Psoas muscle (tissue), 8 donors: ENCODE measurements around the gene TMEM221. TPM values are rescaled to one million over a fixed set of nuclear protein-coding genes. Genes with fewer than 3 reads are reported as not detected.

Source experiments
- ATAC-seq, 4 donors: fragments of 200-7000 bp; cut with Tn5 transposase; one replicate each; pipeline ENCODE4 v1.9.1; 2020; ENCODE audit warnings: moderate library complexity in 3 of 4, mild to moderate bottlenecking in 2 of 4
- DNase-seq, 2 donors: peaks; one replicate each; pipeline ENCODE4 v3.0.0-alpha.2; 2020
- H3K27ac ChIP-seq: fragments of 200-600 bp; one replicate; pipeline ENCODE4 v1.8.0; 2022
- H3K27me3 ChIP-seq, 3 donors: fragments of 200-600 bp in 1 of 3; one replicate each; pipeline versions ENCODE4 v1.6.1 to v1.8.0; 2013 to 2022; ENCODE audit warnings: low read length in 2 of 3, mild to moderate bottlenecking in 2 of 3, moderate library complexity in 1 of 3; ENCODE audit not compliant: insufficient read depth in 3 of 3
- H3K36me3 ChIP-seq, 2 donors: fragments of 200-600 bp in 1 of 2; one replicate each; pipeline versions ENCODE4 v1.6.1 to v1.8.0; 2013 to 2022; ENCODE audit warnings: low read depth in 1 of 2, mild to moderate bottlenecking in 1 of 2, moderate library complexity in 1 of 2; ENCODE audit not compliant: insufficient read depth in 1 of 2
- H3K4me1 ChIP-seq: fragments of 200-600 bp; one replicate; pipeline ENCODE4 v1.8.0; 2022
- H3K4me3 ChIP-seq: fragments of 200-600 bp; one replicate; pipeline ENCODE4 v1.8.0; 2022; ENCODE audit warnings: mild to moderate bottlenecking
- H3K9me3 ChIP-seq: fragments of 200-600 bp; one replicate; pipeline ENCODE4 v1.8.0; 2022
- WGBS, 3 donors: extraction: QIAGEN DNeasy Blood & Tissue Kit; methylation state at CpG; one replicate each; pipeline versions ENCODE4 v1.1.6 to v1.1.7; 2013; 5-methylcytosine and 5-hydroxymethylcytosine counted together
- intact Hi-C, 2 donors: fragments of 100-400 bp; cut with DNase I; formaldehyde crosslinking; loops; one replicate each; pipeline versions ENCODE4 v1.11.0 to v1.14.2; 2022
- polyA plus RNA-seq, 3 donors: library from polyadenylated mRNA; stranded (reverse); fragments of 200-250 nt; gene quantifications; one replicate each; pipeline ENCODE4 v1.2.3, GENCODE V29; 2013
- total RNA-seq, 4 donors: library from RNA; stranded (reverse); fragmentation: NEBNext Ultra II Directional in 2 of 4; extraction: Animal tissue kit (Norgen Biotek cat#: 25700) in 2 of 4; gene quantifications; one replicate each; pipeline versions ENCODE4 v1.2.1 to v1.2.4, GENCODE V29; 2021 to 2023
- TF ChIP-seq, protein P1 (sequence below): fragments of 200-600 bp; IDR thresholded peaks from one replicate; pipeline ENCODE4 v1.8.0; 2022; ENCODE audit warnings: antibody characterized with exemption
- donor health status: healthy with polysubstance abuse.
- donor health status: DM: no; HTN: no; CAD: no; lungs with moderate emphysema.
- donor health status: Bipolar disorder and iron deficiency.
- donor health status: healthy.
- donor health status: DM: yes; HTN: yes; CAD: no.
- donor health status: DM: no; HTN: no; CAD: no.
- donor health status: DM: no; HTN: no; CAD: no.
- donor health status: DM: yes; HTN: yes; CAD: no.

Gene TMEM221
- total and polyA plus RNA-seq, 7 donors = 0.04 to 0.39 (median 0.25) TPM; not detected in 4

DNA sequence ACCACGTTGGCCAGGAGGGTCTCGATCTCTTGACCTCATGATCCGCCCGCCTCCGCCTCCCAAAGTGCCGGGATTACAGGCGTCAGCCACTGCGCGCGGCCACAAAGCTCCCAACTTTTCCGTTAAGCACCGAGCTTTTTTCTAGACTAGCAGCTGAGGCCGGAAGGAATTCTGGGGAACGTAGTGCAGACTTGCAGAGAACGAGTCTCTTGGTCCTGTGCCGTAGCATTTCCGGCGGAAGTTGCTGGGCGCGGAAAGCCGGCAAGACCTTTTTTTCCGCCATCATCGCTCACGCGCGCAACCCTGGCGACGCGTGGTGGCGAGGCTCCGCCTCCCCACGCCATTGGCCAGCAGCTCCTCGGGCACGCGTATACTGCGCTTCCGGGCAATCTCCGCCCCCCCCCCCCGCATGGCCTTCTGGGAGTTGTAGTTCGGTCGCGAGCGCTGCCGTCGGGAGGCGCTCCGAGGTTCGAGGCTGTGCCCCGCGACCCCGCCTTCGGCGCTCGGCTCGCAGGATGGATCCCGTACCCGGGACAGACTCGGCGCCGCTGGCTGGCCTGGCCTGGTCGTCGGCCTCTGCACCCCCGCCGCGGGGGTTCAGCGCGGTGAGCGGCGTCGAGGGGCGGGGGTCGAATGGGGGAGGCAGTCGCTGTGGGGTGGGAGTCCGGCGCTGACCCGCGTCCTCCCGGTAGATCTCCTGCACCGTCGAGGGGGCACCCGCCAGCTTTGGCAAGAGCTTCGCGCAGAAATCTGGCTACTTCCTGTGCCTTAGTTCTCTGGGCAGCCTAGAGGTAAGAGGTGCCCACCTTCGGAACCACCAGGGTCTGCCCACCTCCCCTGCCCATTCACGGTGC, 28.6 kb downstream of the TMEM221 start, which contains the start of gene MVB12A:
TSS of gene MVB12A (plus strand) at position 427 of the 854 bp plus-strand sequence. CDS start at position 516, 89 bp downstream.
- Histone ChIP-seq H3K9me3 (no peaks in the 10 kb centered on the region), H3K27ac (peak within 1 kb of the TSS; percentile 89), H3K36me3 (peaks cover 0 to 11% of the 10 kb centered on the region in 2 donors), H3K4me1 (peaks cover 5% of the 10 kb centered on the region), H3K4me3 (peak within 1 kb of the TSS; percentile 95), H3K27me3 (peaks cover 0 to 22% (median under 1%) of the 10 kb centered on the region in 3 donors)
- WGBS, 3 donors = 0% methylated on average over 69 to 85 of the region's 85 CpGs
- TF ChIP-seq, protein P1, sequence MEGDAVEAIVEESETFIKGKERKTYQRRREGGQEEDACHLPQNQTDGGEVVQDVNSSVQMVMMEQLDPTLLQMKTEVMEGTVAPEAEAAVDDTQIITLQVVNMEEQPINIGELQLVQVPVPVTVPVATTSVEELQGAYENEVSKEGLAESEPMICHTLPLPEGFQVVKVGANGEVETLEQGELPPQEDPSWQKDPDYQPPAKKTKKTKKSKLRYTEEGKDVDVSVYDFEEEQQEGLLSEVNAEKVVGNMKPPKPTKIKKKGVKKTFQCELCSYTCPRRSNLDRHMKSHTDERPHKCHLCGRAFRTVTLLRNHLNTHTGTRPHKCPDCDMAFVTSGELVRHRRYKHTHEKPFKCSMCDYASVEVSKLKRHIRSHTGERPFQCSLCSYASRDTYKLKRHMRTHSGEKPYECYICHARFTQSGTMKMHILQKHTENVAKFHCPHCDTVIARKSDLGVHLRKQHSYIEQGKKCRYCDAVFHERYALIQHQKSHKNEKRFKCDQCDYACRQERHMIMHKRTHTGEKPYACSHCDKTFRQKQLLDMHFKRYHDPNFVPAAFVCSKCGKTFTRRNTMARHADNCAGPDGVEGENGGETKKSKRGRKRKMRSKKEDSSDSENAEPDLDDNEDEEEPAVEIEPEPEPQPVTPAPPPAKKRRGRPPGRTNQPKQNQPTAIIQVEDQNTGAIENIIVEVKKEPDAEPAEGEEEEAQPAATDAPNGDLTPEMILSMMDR = no peak
- DNase-seq (peak; percentile 98 to 99), ATAC-seq (peak; percentile 97 to 99 (median 98))
- intact Hi-C loops = no loop called here

DNA sequence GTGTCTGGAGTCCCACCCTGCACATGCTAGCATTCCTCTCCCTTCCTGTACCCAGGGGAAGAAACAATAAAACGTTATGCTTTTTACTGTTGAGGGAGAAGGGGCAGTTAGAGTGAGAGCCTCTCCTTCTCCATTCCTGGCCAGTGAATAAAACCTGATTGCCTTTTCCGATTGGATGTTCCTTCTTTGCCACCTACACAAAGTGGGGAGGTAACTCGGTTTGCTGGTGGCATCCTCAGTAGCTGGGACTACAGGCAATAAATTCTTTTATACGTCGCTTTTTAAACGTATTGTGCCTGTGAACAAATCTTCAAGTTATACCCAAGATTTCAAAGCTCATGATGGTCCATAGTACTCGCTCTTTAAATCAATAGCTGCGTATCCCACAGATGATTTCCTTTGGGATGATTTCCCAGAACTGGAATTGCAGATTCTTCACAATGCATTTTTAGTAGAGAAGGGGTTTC, 29.3 kb downstream of the TMEM221 start:
- ATAC-seq = no peak
- TF ChIP-seq, protein P1 = no peak
- no peak for DNase-seq
- Histone ChIP-seq H3K4me1 (peaks cover 5% of the 10 kb centered on the region), H3K4me3 (peak overlapping the region; percentile 95), H3K36me3 (peaks cover 0 to 11% of the 10 kb centered on the region in 2 donors), H3K27ac (peak overlapping the region; percentile 89), H3K27me3 (peaks cover 0 to 29% (median 2%) of the 10 kb centered on the region in 3 donors), H3K9me3 (no peaks in the 10 kb centered on the region)
- intact Hi-C loops = no loop called here
- 16 to 24% (median 20%) methylated on average over 8 of the region's 8 CpGs for WGBS, 3 donors

DNA sequence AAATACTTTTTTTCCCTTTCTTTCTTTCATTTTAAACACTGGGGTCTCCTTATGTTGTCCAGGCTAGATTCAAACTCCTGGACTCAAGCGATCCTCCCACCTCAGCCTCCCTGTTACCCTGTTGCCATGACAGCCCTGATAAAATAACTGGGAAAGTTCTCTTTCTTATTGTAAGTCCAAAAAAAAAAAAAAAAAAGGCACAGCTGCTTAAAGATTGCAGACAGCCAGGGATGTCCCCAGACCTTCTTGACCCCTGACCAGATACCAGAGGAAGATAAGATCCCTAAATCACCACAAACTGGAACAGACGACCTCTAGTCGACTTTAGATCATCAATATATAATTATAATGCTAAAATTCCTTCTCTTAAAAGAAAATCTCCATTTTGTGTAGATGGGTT, 29.8 kb downstream of the TMEM221 start:
- Histone ChIP-seq H3K9me3 (no peaks in the 10 kb centered on the region), H3K27me3 (peaks cover 0 to 34% (median 2%) of the 10 kb centered on the region in 3 donors), H3K36me3 (peaks cover 0 to 11% of the 10 kb centered on the region in 2 donors), H3K4me3 (peak overlapping the region; percentile 95), H3K27ac (peak overlapping the region; percentile 89), H3K4me1 (peaks cover 5% of the 10 kb centered on the region)
- TF ChIP-seq, protein P1 = no peak
- WGBS, 3 donors = 44 to 64% (median 57%) methylated on average over 3 of the region's 3 CpGs
- ATAC-seq (no peak), DNase-seq (no peak)
- intact Hi-C loops = no loop called here

DNA sequence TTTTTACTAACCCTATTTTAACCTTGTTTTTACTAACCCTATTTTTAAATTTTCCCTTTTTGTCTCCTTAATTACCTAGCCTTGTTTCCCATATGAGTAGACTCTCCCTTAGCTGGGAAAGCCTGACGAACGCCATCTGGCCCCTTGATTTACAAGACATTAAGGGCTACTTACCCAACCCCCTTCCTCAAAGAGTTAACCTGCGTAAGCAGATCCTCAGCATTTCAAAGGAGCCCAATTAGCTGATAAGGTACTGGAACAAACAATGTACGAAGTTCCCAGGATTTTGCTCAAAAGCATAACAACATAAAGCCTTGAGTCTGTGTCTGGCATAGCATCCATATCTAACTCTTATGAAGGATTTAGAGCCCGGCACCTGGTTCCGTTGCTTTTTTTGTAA, 33.3 kb downstream of the TMEM221 start:
- H3K9me3 ChIP-seq = no peaks in the 10 kb centered on the region
- no peak overlapping the region for H3K27ac ChIP-seq
- no peak for DNase-seq
- WGBS, 3 donors = 65 to 70% (median 67%) methylated on average over 6 of the region's 6 CpGs
- no peak overlapping the region for H3K4me3 ChIP-seq
- H3K4me1 ChIP-seq = peaks cover 5% of the 10 kb centered on the region
- TF ChIP-seq, protein P1 = no peak
- no peak for ATAC-seq
- intact Hi-C loops = no loop called here
- no peaks in the 10 kb centered on the region for H3K36me3 ChIP-seq
- H3K27me3 ChIP-seq = peaks cover 0 to 52% (median 2%) of the 10 kb centered on the region in 3 donors
